ENCODE measurements around the gene XPO5. TPM values are rescaled to one million over a fixed set of nuclear protein-coding genes. Genes with fewer than 3 reads are reported as not detected.

Gene XPO5
- total RNA-seq, 1 experiment from 2014 or later, result 97.8 TPM

DNA sequence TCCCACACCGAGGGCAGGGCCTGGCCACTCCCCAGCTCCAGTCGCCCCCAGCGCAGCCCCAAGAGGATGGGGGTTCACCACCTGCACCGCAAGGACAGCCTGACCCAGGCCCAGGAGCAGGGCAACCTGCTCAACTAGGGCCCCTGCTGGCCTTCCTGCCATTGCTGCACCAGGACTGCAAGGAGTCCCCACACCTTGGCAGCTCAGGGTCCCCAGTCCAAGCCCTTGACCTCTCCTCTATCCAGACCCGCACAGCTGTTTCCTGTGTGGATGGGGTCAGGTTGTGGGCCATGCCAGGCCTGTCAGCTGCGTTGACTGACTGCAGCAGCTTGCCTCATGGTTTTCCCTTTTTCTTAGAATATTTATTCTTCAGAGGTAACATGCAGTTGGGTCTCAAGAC lies 70.1 kb downstream of the XPO5 start (continued):
- TF ChIP-seq PRDM15 (CRISPR knock-in tag; IDR thresholded peaks at IDR 0.05) (no peak), ZNF121 (CRISPR knock-in tag; IDR thresholded peaks at IDR 0.05) (no peak)
- TF ChIP-seq, protein P1, sequence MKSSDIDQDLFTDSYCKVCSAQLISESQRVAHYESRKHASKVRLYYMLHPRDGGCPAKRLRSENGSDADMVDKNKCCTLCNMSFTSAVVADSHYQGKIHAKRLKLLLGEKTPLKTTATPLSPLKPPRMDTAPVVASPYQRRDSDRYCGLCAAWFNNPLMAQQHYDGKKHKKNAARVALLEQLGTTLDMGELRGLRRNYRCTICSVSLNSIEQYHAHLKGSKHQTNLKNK (CRISPR knock-in tag; IDR thresholded peaks at IDR 0.05), result no peak

GRCh38 chr6:43504756-43505593 lies 70.9 kb downstream of the XPO5 start:
- Mint-ChIP-seq H3K36me3 (peaks cover 35% of the 10 kb centered on the region), H3K9me3 (no peaks in the 10 kb centered on the region), H3K27ac (no peak overlapping the region), H3K4me3 (no peak overlapping the region), H3K4me1 (peaks cover 8% of the 10 kb centered on the region), H3K27me3 (ENCODE audit: low read depth) (peaks cover 28% of the 10 kb centered on the region)
- ChIA-PET CTCF (interaction anchor here (0.7 to 4.6 kb wide), 6 partner anchors 11 to 276 kb away, joined by 3 to 75 read pairs (median 8); partner anchors contain the start of genes DLK2, DNPH1 and ZNF318), POLR2A (interaction anchor here (0.5 kb wide), 1 partner anchor 338 kb away, joined by 3 read pairs; no protein-coding TSS in a partner anchor)
- no peak for ATAC-seq
- TF ChIP-seq ZNF671 (CRISPR knock-in tag; IDR thresholded peaks at IDR 0.05), result no peak
- TF ChIP-seq MXD4 (CRISPR knock-in tag; IDR thresholded peaks at IDR 0.05; ENCODE audit: borderline replicate concordance), result no peak
- no peak for TF ChIP-seq FOXP1 (CRISPR knock-in tag; IDR thresholded peaks at IDR 0.05; ENCODE audit: borderline replicate concordance)
- no peak for TF ChIP-seq ZSCAN18 (CRISPR knock-in tag; IDR thresholded peaks at IDR 0.05)
- no peak for DNase-seq (ENCODE audit: low spot score)

DNA sequence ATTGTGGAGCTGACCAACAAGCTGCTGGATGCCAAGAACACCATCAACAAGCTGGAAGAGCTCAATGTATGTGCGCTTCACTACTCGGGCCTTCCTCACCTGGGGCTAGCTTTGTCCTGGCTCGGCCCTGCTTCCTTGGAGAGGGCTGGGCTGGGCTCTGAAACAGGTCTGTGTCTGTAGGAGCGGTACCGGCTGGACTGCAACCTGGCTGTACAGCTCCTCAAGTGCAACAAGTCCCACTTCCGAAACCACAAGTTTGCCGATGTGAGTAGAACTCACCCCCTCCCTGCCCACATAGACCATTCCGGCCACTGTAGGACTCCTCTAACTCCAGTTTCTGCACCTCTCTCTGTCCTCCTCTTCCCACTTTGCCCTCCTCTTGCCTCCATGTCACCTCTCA lies 72.4 kb downstream of the XPO5 start:
- no peaks in the 10 kb centered on the region for H3K4me1 Mint-ChIP-seq
- peaks cover 16% of the 10 kb centered on the region for H3K27me3 Mint-ChIP-seq (ENCODE audit: low read depth)
- no peak overlapping the region for H3K4me3 Mint-ChIP-seq
- ChIA-PET CTCF (no interaction called here), POLR2A (no interaction called here)
- DNase-seq (ENCODE audit: low spot score) (no peak), ATAC-seq (no peak)
- H3K27ac Mint-ChIP-seq, result no peak overlapping the region
- no peaks in the 10 kb centered on the region for H3K9me3 Mint-ChIP-seq
- peaks cover 47% of the 10 kb centered on the region for H3K36me3 Mint-ChIP-seq
- TF ChIP-seq, protein P2, sequence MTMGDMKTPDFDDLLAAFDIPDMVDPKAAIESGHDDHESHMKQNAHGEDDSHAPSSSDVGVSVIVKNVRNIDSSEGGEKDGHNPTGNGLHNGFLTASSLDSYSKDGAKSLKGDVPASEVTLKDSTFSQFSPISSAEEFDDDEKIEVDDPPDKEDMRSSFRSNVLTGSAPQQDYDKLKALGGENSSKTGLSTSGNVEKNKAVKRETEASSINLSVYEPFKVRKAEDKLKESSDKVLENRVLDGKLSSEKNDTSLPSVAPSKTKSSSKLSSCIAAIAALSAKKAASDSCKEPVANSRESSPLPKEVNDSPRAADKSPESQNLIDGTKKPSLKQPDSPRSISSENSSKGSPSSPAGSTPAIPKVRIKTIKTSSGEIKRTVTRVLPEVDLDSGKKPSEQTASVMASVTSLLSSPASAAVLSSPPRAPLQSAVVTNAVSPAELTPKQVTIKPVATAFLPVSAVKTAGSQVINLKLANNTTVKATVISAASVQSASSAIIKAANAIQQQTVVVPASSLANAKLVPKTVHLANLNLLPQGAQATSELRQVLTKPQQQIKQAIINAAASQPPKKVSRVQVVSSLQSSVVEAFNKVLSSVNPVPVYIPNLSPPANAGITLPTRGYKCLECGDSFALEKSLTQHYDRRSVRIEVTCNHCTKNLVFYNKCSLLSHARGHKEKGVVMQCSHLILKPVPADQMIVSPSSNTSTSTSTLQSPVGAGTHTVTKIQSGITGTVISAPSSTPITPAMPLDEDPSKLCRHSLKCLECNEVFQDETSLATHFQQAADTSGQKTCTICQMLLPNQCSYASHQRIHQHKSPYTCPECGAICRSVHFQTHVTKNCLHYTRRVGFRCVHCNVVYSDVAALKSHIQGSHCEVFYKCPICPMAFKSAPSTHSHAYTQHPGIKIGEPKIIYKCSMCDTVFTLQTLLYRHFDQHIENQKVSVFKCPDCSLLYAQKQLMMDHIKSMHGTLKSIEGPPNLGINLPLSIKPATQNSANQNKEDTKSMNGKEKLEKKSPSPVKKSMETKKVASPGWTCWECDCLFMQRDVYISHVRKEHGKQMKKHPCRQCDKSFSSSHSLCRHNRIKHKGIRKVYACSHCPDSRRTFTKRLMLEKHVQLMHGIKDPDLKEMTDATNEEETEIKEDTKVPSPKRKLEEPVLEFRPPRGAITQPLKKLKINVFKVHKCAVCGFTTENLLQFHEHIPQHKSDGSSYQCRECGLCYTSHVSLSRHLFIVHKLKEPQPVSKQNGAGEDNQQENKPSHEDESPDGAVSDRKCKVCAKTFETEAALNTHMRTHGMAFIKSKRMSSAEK (CRISPR knock-in tag; IDR thresholded peaks at IDR 0.05; ENCODE audit: borderline replicate concordance), result no peak
- TF ChIP-seq, protein P3, sequence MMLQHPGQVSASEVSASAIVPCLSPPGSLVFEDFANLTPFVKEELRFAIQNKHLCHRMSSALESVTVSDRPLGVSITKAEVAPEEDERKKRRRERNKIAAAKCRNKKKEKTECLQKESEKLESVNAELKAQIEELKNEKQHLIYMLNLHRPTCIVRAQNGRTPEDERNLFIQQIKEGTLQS (CRISPR knock-in tag; conservative IDR thresholded peaks at IDR 0.05), result no peak
- no peak for TF ChIP-seq CREB1 (CRISPR knock-in tag; IDR thresholded peaks at IDR 0.05)
- TF ChIP-seq PRRX2 (CRISPR knock-in tag; IDR thresholded peaks at IDR 0.05), result no peak
- TF ChIP-seq ZSCAN18 (CRISPR knock-in tag; IDR thresholded peaks at IDR 0.05), result no peak
- TF ChIP-seq, protein P4, sequence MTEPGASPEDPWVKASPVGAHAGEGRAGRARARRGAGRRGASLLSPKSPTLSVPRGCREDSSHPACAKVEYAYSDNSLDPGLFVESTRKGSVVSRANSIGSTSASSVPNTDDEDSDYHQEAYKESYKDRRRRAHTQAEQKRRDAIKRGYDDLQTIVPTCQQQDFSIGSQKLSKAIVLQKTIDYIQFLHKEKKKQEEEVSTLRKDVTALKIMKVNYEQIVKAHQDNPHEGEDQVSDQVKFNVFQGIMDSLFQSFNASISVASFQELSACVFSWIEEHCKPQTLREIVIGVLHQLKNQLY (CRISPR knock-in tag; IDR thresholded peaks at IDR 0.05), result no peak
- TF ChIP-seq SMAD4 (CRISPR knock-in tag; IDR thresholded peaks at IDR 0.05), result no peak
- no peak for TF ChIP-seq ZNF263 (CRISPR knock-in tag; IDR thresholded peaks at IDR 0.05; ENCODE audit: low read depth)
- TF ChIP-seq, protein P5, sequence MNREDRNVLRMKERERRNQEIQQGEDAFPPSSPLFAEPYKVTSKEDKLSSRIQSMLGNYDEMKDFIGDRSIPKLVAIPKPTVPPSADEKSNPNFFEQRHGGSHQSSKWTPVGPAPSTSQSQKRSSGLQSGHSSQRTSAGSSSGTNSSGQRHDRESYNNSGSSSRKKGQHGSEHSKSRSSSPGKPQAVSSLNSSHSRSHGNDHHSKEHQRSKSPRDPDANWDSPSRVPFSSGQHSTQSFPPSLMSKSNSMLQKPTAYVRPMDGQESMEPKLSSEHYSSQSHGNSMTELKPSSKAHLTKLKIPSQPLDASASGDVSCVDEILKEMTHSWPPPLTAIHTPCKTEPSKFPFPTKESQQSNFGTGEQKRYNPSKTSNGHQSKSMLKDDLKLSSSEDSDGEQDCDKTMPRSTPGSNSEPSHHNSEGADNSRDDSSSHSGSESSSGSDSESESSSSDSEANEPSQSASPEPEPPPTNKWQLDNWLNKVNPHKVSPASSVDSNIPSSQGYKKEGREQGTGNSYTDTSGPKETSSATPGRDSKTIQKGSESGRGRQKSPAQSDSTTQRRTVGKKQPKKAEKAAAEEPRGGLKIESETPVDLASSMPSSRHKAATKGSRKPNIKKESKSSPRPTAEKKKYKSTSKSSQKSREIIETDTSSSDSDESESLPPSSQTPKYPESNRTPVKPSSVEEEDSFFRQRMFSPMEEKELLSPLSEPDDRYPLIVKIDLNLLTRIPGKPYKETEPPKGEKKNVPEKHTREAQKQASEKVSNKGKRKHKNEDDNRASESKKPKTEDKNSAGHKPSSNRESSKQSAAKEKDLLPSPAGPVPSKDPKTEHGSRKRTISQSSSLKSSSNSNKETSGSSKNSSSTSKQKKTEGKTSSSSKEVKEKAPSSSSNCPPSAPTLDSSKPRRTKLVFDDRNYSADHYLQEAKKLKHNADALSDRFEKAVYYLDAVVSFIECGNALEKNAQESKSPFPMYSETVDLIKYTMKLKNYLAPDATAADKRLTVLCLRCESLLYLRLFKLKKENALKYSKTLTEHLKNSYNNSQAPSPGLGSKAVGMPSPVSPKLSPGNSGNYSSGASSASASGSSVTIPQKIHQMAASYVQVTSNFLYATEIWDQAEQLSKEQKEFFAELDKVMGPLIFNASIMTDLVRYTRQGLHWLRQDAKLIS (CRISPR knock-in tag; IDR thresholded peaks at IDR 0.05; ENCODE audit: borderline replicate concordance), result no peak

Measured in WTC11 (cell line).